Measurements from ENCODE around the gene RDM1.

DNA sequence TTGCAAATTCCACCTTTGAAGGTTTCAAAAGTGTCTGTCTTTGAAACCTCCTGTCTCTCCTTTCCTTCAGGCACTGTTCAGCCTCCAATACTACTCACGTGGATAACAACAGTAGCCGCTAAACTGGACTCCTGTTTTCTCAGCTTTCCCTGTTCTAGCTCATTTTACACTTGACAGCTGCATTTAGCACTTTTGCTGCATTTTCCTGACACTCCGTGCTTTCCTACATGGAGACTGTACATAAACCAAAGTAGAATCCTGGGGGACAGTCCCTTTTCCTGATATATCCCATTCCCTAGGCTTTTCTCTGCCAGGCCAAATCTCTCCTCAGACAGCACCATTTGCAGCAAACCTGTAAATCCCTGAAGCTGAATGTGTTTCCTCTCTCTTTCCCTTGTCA is 54.0 kb downstream of the RDM1 start:
- TF ChIP-seq, protein P1, sequence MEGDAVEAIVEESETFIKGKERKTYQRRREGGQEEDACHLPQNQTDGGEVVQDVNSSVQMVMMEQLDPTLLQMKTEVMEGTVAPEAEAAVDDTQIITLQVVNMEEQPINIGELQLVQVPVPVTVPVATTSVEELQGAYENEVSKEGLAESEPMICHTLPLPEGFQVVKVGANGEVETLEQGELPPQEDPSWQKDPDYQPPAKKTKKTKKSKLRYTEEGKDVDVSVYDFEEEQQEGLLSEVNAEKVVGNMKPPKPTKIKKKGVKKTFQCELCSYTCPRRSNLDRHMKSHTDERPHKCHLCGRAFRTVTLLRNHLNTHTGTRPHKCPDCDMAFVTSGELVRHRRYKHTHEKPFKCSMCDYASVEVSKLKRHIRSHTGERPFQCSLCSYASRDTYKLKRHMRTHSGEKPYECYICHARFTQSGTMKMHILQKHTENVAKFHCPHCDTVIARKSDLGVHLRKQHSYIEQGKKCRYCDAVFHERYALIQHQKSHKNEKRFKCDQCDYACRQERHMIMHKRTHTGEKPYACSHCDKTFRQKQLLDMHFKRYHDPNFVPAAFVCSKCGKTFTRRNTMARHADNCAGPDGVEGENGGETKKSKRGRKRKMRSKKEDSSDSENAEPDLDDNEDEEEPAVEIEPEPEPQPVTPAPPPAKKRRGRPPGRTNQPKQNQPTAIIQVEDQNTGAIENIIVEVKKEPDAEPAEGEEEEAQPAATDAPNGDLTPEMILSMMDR (IDR thresholded peaks at IDR 0.05) = no peak
- no peak for TF ChIP-seq POLR2A (IDR thresholded peaks at IDR 0.05)
